ENCODE measurements around the gene DVL2.

The DVL2 gene

GRCh38 chr17:7219229-7219811, 15.0 kb downstream of the DVL2 start:
- DNase-seq, result no peak

- DNase-seq, result no peak
Measured at GRCh38 chr17:7218758-7219157, 15.6 kb downstream of the DVL2 start.

GRCh38 chr17:7218166-7218565, 16.2 kb downstream of the DVL2 start:
- no peak for DNase-seq

DNA sequence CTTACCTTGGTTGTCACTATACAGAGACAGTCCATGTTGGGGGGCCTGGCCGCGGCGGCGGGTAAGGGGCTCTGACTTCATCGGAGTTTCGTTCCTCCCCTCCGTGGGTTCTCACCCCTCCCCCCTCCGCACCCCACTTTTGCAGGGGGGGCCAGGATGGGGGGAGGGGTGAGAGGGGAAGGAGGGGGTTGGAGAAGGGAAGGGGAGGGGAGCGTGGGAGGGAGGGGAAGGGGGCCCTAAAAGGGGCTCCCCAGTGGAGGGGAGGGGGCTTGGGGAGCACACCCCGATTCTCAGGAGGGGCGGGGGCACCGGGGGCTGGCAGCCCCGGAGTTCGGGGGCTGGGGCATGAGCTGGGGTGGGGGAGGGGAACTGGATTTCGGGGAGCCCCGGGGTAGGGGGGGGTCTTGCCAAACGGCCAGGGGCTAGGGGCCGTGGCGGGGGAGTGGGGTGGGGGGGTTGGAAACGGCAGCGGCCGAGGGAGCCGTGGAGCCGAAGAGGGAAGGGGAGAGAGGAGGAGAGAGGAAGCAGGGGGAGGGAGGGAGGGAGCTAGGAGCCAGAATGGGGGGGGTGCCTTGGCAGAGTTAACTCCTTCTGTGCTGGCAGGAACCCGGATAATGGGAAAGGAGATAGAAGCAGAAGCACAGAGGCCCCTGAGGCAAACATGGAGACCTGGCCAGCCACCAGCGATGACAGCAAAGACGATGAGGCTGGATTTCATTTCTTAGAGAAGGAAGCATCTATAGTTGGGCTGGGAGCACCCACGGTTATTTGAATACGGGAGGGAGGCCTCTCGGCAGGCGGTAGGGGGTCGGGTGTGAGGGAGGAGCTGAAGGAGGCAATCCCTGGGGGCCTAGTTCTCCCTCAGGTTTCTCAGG, 17.0 kb downstream of the DVL2 start:
- no peak for DNase-seq

DNA sequence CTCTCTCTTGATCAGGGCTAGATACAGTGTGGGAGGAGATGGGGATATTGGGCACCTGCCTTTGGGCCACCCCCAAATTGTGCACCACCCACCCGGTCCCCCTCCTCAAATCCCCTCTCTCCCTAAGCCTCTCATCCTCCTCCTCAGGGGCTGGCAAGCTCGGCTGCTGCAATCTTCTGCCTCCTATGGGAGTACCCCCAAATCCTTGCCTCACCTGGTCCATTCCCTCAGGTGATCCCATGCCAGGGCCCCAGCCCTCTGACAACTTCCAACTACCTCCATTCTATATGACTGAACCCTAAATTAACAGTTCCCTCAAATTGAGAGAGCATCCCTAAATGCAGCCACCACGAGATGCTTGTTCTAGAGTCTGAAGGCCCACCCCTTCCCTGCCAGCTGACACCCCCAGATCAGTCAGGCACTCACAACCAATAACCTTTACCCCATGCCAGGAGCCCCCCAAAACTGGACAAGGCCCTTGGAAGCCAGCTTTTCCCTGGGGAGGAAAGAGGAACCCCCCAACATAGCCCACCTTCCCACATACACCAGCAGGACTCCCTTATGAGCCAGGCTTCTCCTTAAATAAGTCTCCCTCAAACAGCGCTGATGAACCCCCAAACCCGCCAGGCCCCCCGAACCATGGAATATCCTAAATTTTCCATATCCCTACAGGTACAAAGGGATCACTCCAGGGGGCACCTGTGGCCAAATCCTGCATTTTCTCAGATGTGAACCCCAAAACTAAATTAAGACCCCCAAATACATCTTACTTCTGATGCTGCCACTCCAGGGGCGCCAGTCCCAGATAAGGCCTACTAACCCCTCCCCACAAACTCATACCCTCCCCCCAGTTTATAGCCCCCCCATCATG, 17.8 kb downstream of the DVL2 start:
- no peak for DNase-seq

- no peak for DNase-seq
Measured at GRCh38 chr17:7215652-7216180, 18.6 kb downstream of the DVL2 start.

GRCh38 chr17:7215136-7215638, 19.1 kb downstream of the DVL2 start:
- DNase-seq, result no peak

GRCh38 chr17:7214300-7215135, 19.8 kb downstream of the DVL2 start:
- peak; percentile 95 for DNase-seq

GRCh38 chr17:7213895-7214299, 20.4 kb downstream of the DVL2 start:
- DNase-seq, result no peak

- no peak for DNase-seq
Measured at GRCh38 chr17:7211491-7212273, 22.6 kb downstream of the DVL2 start.

GRCh38 chr17:7208754-7209460, 25.4 kb downstream of the DVL2 start:
- no peak for DNase-seq

DNA sequence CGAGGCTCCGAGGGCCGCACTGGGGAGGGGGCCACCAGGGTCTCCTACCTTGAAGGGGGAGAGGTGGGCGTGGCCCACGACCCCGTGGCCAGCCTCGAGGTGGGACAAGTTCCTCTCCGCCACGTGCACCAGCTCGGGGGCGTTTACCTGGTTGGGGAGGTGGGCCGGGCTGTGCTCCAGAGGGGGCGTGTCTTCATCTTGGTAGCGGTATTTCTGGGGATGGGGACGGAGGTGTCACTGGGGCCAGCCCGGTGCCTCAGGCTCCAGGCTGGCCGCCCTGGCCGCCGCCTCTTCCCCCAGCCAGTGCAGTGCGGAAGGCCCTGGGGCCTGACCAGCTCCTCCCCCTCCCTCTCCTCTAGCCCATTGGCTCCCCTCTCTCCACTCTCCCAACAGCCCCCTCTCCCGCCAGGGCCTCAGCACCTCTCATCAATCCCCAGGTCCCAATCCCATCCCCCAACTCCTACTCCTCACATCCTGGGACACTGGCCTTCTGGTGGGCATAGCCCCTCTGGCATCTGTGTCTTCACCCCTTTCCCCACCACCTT, 26.2 kb downstream of the DVL2 start:
- DNase-seq, result no peak

- no peak for DNase-seq
Measured at GRCh38 chr17:7207120-7208001, 27.0 kb downstream of the DVL2 start.

DNA sequence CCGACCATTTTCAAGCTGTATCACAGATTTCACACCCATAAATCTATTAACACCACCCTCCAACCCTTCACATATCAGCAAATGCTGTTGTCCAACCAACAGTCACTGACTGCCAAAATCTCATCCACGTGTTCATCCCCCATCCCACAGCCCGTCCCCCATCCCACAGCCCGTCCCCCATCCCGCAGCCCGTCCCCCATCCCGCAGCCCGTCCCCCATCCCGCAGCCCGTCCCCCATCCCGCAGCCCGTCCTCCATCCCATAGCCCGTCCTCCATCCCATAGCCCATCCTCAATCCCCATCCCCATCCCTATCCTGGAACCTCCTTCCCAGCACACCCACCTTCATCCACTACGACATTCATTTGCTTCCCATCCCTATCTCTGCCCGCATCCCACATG, 28.8 kb downstream of the DVL2 start:
- no peak for DNase-seq

GRCh38 chr17:7204828-7205461, 29.4 kb downstream of the DVL2 start:
- DNase-seq, result peak; percentile 92

GRCh38 chr17:7204336-7204735, 30.0 kb downstream of the DVL2 start:
- DNase-seq, result peak; percentile 32

DNA sequence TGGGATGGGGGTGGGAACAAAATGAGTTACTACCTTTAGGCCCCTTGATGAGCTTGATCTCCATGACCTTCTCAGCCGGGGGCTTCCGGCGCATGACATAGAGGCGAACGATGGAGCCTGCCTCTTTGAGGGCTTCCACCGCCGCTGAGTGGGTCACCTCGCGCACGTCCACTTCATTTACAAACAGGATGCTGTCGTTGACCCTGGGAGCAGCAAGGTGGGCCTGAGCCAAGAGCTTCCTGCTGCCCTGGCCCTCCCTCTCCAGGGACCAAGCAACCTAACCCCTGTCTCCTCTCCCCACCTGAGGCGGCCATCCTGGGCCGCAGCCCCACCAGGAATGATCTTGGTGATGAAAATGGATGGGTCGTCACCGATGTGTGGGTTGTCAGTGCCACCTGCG, 30.9 kb downstream of the DVL2 start:
- DNase-seq, result no peak

DNA sequence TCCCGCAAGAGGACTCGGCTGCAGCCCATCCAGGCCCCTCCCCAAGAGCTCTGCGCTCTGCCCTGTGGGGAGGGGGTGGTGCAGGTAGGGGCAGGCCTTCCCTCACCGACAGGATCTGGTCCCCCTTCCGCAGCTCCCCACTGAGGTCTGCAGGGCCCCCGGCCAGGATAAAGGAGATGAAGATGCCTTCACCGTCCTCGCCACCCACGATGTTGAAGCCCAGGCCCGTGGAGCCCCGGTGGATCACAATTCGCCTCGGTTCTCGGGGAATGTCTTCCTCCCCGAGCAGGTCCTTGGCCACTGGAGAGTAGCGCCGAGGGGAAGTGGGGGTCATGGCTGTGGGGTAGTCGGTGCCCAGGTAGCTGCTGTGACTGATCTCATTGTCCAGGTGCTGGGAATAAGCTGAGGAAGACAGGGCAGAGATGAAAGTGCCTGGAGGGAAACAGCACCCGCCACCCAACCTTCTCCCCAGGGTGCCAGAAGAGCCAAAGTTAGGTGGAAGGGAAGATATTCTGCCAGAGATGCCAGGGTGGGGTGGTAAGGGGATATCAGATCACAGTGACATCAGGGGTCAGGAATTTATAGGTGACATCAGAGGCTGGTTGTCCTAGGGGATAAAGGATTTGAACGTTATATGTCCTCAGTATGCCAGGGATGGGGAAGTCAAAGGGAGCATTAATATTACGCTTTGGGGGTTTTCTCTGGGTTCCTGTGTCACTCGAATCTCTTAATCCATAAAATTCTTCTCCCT, 37.5 kb downstream of the DVL2 start:
- no peak for DNase-seq
